ENCODE data around the gene SYCP2. TPM values are rescaled to one million over a fixed set of nuclear protein-coding genes. Genes with fewer than 3 reads are reported as not detected.

The SYCP2 gene
- total RNA-seq, 2 experiments from 2014 or later: 2.6 to 3.9 TPM

GRCh38 chr20:59866338-59866737 lies 67.1 kb downstream of the SYCP2 start:
- ChIA-PET POLR2A (no interaction called here), CTCF (interaction anchor here (0.9 kb wide), 1 partner anchor 16 kb away, joined by 3 read pairs; no protein-coding TSS in a partner anchor)
- H3K4me1 Mint-ChIP-seq (ENCODE audit: low read depth): no peaks in the 10 kb centered on the region
- no peak for TF ChIP-seq CTCF (IDR thresholded peaks at IDR 0.05)
- intact Hi-C loops (cut with micrococcal nuclease): no loop called here
- H3K9me3 Mint-ChIP-seq: no peaks in the 10 kb centered on the region
- H3K36me3 Mint-ChIP-seq (ENCODE audit: low read depth): no peaks in the 10 kb centered on the region
- no peak for DNase-seq
- ATAC-seq: no peak
- no peaks in the 10 kb centered on the region for H3K27me3 Mint-ChIP-seq
- no peak overlapping the region for H3K4me3 Mint-ChIP-seq
- no peak overlapping the region for H3K27ac Mint-ChIP-seq

- ChIA-PET POLR2A (no interaction called here), CTCF (interaction anchor here (0.9 to 1.5 kb wide), 2 partner anchors 13 to 294 kb away, joined by 3 to 6 read pairs; no protein-coding TSS in a partner anchor)
- Mint-ChIP-seq H3K36me3 (ENCODE audit: low read depth) (peaks cover 2% of the 10 kb centered on the region), H3K27ac (no peak overlapping the region), H3K4me1 (ENCODE audit: low read depth) (no peaks in the 10 kb centered on the region), H3K27me3 (no peaks in the 10 kb centered on the region), H3K4me3 (no peak overlapping the region), H3K9me3 (no peaks in the 10 kb centered on the region)
- ATAC-seq (no peak), DNase-seq (no peak)
- intact Hi-C loops (cut with micrococcal nuclease): no loop called here
- TF ChIP-seq CTCF (IDR thresholded peaks at IDR 0.05): no peak
Measured at GRCh38 chr20:59864726-59865125, 68.7 kb downstream of the SYCP2 start.

- H3K9me3 Mint-ChIP-seq: peaks cover 1% of the 10 kb centered on the region
- TF ChIP-seq CTCF (IDR thresholded peaks at IDR 0.05): no peak
- no peaks in the 10 kb centered on the region for H3K4me1 Mint-ChIP-seq (ENCODE audit: low read depth)
- POLR2A ChIA-PET: no interaction called here
- H3K27ac Mint-ChIP-seq: no peak overlapping the region
- H3K36me3 Mint-ChIP-seq (ENCODE audit: low read depth): peaks cover 2% of the 10 kb centered on the region
- no peaks in the 10 kb centered on the region for H3K27me3 Mint-ChIP-seq
- H3K4me3 Mint-ChIP-seq: no peak overlapping the region
- ATAC-seq (no peak), DNase-seq (no peak)
- intact Hi-C loops (cut with micrococcal nuclease): no loop called here
- CTCF ChIA-PET: interaction anchor here (0.7 to 1.5 kb wide), 4 partner anchors 12 to 16 kb away, joined by 3 to 6 read pairs (median 4); no protein-coding TSS in a partner anchor
Measured at GRCh38 chr20:59863058-59863457, 70.4 kb downstream of the SYCP2 start.

- Mint-ChIP-seq H3K9me3 (peaks cover 1% of the 10 kb centered on the region), H3K4me1 (ENCODE audit: low read depth) (no peaks in the 10 kb centered on the region), H3K27me3 (no peaks in the 10 kb centered on the region), H3K4me3 (no peak overlapping the region), H3K27ac (no peak overlapping the region), H3K36me3 (ENCODE audit: low read depth) (peaks cover 2% of the 10 kb centered on the region)
- ChIA-PET POLR2A (no interaction called here), CTCF (interaction anchor here (2.4 kb wide), 1 partner anchor 11 kb away, joined by 10 read pairs; no protein-coding TSS in a partner anchor)
- DNase-seq (no peak), ATAC-seq (no peak)
- no peak for TF ChIP-seq CTCF (IDR thresholded peaks at IDR 0.05)
- intact Hi-C loops (cut with micrococcal nuclease): no loop called here
Measured at GRCh38 chr20:59861401-59861800, 72.0 kb downstream of the SYCP2 start.

GRCh38 chr20:59858425-59858824 lies 75.0 kb downstream of the SYCP2 start:
- CTCF ChIA-PET: interaction anchor here (1.3 kb wide), 1 partner anchor 10 kb away, joined by 4 read pairs; no protein-coding TSS in a partner anchor
- no peaks in the 10 kb centered on the region for H3K4me1 Mint-ChIP-seq (ENCODE audit: low read depth)
- no peaks in the 10 kb centered on the region for H3K27me3 Mint-ChIP-seq
- ATAC-seq (no peak), DNase-seq (no peak)
- H3K9me3 Mint-ChIP-seq: peaks cover 3% of the 10 kb centered on the region
- TF ChIP-seq CTCF (IDR thresholded peaks at IDR 0.05): no peak
- peaks cover 5% of the 10 kb centered on the region for H3K36me3 Mint-ChIP-seq (ENCODE audit: low read depth)
- H3K4me3 Mint-ChIP-seq: no peak overlapping the region
- H3K27ac Mint-ChIP-seq: no peak overlapping the region
- POLR2A ChIA-PET: no interaction called here
- intact Hi-C loops (cut with micrococcal nuclease): loop anchor here (10.0 kb wide), 1 partner anchor 74 kb away; no protein-coding TSS in a partner anchor

Measured in activated CD8-positive, alpha-beta T cell treated with anti-CD3 and anti-CD28 coated beads for 36 hours (primary cell).